Activated CD8-positive, alpha-beta memory T cell treated with anti-CD3 and anti-CD28 coated beads, Interleukin-2, amount 50 U/mL, for 4 hours (primary cell): ENCODE results near the gene HIVEP3.

Experiments
- DNase-seq: peaks from one replicate; pipeline ENCODE4 v3.0.0-alpha.2; 2020

HIVEP3 gene

DNA sequence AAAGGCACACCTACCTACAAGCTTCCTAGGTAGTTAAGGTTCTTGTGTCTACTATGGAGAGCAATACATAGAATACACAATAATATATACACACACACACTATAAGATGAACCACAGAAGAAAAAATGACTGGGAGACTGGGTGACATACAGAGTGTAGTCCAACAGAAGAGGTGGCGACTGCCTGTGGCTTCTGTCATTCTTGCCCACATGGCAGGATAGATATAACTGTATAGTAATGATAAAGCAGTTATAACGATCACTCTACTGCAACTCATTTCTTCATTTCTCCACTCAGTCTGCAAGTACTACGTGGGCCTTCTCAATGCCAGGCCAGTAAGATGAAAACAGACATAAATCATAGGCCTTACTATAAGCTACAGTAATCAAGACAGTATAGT is 320.4 kb downstream of the HIVEP3 start:
- DNase-seq = no peak

DNA sequence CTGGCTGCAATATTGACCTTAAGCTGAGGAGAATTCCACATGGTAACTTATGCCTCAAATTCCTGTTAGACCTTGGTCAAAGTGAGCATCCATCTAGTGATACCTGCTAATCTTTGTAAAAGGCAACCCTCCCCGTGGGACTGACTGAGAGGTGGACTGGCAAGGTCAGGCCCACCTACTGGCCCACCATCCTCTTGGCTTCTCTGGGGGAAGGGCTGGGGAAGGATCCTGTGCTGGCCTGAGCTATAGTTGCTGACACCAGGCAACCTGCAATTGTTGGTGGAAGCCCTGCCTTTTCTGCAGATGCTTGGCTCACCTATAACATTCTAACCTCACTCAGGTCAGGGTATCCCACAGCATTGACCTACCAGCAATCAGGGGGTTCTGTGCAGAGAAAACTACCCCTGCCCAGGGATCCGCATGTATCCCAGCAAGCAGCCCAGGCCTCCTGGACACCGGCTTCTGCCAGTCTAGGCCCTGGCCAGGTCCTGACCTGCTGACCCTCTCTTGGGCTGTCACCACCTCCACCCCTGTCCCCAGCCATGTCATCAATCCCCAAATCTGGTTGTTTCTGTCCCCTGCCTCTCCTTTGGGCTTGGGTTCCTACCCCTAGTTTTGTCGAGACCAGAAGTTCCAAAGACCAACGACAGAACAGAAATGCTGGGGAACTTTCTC is 326.1 kb downstream of the HIVEP3 start:
- no peak for DNase-seq

- no peak for DNase-seq
Measured at GRCh38 chr1:41591891-41592290, 326.8 kb downstream of the HIVEP3 start.

DNA sequence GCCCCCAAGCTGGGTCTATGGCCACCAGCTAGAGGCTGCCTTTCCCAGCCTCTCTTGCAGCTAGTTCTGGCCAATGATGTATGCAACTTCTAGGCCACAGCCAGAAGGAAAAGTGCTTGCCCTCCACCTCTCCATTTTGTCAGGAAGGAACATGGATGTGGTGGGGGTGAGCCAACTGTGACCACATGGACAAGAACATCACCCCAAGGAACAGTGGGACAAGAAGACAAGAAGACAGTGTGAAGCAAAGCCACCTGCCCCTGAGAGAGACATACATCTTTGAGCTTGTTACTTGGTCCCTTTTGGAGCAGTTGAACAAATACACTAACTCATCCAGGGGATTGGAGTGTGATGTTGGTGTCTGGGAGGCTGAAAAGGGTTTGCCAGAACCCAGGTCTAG is 328.4 kb downstream of the HIVEP3 start:
- no peak for DNase-seq

DNA sequence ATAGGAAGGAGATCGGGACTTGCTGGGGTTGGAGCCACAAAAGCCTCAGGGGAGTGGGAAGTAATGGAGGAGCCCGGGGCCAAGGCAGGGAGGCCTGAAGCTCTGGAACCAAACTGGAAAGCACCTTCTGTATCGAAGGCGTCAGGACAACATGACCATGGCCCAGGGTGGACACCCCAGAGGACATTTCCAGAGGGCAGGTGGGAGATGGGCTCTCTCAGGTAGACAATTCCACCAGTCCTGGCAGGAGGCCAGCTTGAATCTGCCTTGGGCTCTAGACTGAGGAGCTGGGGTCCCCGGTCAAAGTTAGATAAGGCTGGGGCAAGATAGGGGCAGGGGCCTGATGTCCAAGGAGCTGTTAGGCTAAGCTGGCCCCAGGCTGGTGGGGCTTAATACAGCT is 329.3 kb downstream of the HIVEP3 start:
- DNase-seq = no peak

DNA sequence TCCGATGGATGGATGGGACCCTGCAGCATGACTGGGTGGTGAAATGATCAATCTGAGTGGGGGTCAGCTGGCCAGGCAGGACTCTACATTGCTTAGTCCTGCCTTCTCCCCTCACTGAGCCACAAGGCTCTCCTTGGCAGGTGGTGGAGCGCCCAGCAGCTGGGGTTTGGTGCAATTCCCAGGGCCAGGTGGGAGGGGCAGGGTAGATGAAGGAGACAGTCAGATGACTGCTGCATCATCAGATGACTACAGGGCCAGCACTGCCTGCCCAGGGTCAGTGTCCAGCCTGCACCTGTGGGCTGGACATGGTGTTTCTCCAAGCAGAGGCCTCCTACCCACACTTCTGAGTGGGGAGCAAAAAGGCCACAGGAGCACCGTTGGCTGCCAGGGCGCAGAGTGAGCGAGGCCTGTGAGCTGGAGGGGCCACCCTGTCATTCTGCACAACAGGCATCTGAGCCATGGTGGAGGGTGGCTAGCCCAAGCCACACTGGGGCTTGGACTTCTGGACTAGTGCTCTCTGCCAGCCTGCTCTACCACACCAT is 330.3 kb downstream of the HIVEP3 start:
- DNase-seq = no peak

- no peak for DNase-seq
Measured at GRCh38 chr1:41587791-41588190, 330.9 kb downstream of the HIVEP3 start.

DNA sequence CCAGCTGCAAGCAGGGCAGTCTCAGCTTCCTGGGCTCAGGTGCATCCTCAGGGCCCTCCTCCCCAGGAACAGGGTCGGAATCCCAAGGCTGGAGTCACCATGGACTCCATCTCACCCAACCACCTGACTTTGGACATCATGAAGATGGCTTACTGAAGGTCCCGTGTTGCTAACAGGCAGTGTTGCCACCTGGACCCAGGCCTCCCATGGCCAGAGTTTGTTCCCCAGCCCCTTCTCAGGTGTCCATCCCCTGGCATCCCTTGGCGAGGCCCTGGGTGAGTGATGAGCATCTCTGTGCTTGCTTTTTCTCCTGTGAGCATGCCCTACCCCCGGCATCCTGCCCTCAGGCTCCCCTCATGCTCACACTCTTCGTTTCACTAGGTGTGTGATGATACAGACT is 332.5 kb downstream of the HIVEP3 start:
- no peak for DNase-seq

DNA sequence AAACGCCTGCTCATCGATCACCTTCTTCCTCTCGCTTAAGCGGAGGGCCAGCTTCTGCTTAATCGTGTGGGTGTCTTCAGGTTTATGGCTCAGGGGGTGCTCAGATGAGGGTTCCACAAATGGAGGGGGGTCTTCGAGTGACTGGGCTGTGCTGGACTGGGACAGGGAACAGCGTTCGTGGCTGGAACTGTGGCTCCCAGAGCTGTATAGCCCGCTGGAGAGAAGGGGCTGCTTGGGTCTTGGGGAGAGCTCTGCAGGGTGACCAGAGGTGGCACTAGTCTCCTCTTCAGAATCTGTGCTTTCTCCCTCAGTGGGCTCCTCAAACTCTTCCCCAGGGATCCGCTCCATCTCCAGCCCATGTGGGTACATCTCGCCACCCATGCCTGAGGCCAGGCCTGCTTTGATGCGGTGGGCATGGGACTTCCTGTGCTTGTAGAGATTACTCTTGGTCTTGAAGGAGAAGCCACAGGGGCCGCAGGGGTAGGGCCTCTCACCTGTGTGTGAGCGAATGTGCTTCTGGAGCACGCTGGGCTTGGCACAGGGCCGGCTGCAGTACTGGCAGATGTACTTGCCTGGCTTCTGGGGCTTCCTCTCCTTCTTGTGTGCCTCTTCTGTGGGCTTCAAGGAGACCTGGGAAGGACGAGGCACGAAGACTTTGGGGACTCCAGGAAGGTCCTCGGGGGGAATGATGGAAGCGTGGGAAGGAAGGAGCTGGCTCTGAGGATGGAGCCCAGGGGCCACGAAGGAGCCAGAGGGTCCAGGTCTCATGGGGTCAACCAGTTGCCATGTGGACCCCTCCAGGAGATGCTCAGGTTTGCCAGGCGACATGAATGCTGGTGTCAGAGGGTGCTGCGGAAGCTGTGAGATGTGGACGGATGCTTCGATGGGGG is 334.8 kb downstream of the HIVEP3 start:
- DNase-seq = no peak

DNA sequence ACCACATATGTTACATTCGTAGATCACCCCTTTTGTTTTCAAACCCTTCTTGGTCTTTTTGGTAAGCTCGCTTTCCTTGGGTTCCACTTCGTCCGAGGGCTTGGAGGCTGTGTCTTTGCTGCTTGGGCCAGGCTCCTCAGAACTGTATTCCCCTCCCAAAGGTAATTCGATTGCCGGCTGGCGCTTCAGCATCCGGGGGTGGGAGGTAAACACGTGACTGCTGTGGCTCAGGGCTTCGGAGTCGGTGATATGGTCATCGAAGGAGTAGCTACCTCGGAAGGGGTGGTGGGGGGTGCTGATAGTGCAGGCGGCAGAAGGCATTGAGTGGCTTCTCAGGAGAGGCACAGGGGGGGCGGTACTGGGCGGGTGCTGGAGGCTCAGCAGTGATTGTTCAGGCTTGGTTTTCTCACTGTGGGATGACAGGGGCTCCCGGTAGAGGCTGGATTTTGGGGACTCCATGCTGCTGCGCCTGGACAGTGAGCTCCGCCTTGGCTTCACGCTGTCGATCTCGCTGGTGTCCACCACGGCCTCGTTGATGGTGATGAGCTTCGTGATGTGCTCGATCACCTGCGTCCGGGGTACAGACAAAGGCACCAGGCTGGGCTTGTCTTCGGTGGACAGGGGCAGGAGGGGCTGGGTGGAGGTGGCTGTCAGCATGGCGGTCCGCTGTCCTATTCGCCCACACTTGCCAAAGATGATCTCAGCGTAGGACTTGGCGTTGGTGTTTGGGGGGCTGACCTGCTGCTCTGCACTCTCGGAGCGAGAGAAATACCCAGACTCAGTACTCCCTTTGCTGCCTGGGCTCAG is 335.7 kb downstream of the HIVEP3 start:
- no peak for DNase-seq

DNA sequence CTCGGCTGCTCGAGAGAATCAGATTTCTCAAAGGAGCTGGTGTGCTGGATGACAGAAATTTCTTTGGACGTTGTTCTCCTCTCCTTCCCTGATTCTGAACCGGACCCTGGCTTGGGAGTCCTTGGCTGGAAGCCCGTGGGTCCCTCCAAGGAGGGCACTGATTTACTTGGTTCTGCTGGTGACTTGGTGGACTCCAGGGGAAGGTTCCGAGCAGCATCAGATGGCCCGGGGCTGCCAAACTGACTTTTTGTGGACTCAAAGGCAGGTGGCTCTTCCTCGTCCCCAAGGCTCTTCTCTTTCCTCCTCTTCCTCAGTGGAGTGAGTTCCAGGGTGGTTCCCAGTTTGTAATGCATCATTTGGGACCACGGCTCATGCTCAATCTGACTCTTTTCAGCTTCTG is 336.4 kb downstream of the HIVEP3 start:
- no peak for DNase-seq

GRCh38 chr1:41582004-41582325 is 336.8 kb downstream of the HIVEP3 start:
- no peak for DNase-seq

GRCh38 chr1:41581216-41582003 is 337.3 kb downstream of the HIVEP3 start:
- no peak for DNase-seq

DNA sequence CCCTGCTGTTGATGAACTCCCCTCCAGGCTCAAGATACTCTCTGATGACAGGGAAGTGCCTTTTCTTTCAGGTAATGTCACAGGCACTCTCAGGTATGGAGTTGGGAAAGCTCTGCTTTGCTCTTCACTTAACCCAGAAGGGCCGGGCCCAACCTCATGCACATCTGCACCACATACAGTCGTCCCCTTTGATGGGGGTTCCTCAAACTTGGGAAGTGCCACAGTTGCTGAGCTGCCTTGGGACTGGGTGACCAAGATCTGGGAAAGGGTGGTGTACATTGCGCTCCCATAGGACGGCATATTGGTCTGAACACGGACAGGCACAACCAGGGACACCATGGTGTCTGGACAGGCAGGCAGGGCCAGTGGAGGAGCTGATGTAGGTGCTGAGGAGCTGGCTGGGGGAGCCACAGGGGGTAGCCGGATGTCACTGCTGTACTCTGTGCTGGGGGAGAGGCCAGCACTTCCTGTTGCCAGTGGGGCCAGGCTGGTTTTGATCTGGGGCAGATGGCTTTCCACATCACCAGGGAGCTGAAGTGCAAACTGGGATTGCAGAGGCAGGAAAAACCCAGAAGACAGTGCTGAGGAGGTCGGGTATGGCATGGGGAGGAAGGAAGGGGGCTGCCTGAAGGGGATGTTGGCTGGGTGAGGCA is 338.1 kb downstream of the HIVEP3 start:
- DNase-seq = no peak

DNA sequence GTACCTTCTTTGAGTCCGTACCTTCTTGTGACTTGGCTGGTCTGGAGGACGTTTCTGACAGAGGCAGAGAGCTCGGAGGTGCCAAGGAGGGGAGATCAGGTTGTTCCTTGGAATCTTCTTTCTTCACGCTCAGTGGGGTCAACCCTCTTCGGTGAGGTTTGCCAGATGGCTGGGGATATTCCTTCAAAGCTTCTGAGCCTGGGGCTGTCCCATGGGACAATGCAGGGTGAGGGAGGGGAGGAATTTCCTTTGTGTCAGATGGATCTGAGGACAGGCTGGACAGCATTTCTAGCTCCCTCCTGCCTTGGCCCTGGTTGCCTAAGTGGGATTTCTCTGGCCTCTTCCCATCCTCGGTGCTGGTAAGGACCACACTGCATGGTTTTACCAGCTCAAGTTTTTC is 338.7 kb downstream of the HIVEP3 start:
- DNase-seq = no peak

DNA sequence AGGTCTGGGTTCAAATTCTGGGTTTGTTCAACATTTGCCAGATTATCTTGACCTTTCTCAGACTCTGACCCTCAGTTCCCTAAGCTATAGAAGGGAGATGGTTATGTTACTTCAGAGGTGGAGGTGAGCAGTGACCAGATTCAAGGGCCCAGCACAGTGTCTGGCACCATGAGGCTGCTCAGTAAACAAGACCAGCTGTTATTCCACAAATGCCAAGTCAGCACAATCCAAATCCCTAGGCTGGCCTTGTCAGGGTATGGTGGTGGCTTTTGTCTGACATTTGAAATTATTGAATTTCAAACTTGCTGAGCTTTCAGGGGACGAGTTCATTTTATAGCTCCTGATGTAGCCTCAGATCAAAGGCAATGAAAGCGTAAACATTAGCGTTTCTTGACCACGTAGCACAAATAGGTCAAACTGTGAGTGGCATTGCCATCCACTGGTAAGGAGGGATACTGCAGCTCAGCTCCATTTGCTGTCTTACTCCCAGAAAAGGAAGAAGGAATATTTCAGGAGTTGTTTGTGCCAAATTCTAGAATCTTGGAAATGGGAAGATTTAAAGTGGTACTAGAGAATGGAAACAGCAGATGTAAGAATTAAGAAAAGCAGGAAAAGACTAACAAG is 339.9 kb downstream of the HIVEP3 start:
- no peak for DNase-seq

DNA sequence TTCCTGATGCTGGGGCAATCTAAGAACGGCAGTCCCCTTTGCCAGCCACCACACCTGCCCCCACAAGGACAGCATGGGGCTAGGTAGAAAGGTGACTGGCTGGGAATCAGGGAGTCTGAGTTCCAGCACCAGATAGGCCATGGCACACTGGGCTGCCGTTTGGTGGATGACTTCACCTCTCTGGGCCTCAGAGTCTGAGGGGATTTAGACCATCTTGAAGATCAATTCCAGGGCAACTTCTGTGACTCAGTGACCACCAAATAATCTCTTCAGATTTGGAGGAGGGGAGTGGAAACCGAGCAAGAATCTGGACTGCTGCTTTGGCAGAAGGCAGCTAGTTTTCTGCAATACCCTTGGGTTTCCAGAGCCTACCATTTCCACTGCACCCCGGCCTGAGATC is 342.1 kb downstream of the HIVEP3 start:
- no peak for DNase-seq

- no peak for DNase-seq
Measured at GRCh38 chr1:41576206-41576605, 342.5 kb downstream of the HIVEP3 start.

- no peak for DNase-seq
Measured at GRCh38 chr1:41574842-41575241, 343.9 kb downstream of the HIVEP3 start.

GRCh38 chr1:41573785-41574713 is 344.7 kb downstream of the HIVEP3 start:
- peak; percentile 82 for DNase-seq
